Tibial nerve (tissue), 3 donors: ENCODE results near the gene CKAP2.
"Not testable (repeated sequence)": the region's sequence is repeated elsewhere in the genome, so short reads cannot be mapped to it uniquely, and the experiment has no call there.

Source experiments
- EP300 ChIP-seq, 2 donors: sonication (generic); formaldehyde crosslinking; IDR thresholded peaks; one replicate each; pipeline ENCODE4 v1.6.1; 2017; ENCODE audit warnings: antibody characterized with exemption in 2 of 2, mild to moderate bottlenecking in 1 of 2
- POLR2A ChIP-seq, 2 donors: fragments of 450-650 bp; IDR thresholded peaks; one replicate each; pipeline ENCODE4 v1.6.1; 2017; ENCODE audit warnings: antibody characterized with exemption in 2 of 2, mild to moderate bottlenecking in 2 of 2, moderate library complexity in 2 of 2

DNA sequence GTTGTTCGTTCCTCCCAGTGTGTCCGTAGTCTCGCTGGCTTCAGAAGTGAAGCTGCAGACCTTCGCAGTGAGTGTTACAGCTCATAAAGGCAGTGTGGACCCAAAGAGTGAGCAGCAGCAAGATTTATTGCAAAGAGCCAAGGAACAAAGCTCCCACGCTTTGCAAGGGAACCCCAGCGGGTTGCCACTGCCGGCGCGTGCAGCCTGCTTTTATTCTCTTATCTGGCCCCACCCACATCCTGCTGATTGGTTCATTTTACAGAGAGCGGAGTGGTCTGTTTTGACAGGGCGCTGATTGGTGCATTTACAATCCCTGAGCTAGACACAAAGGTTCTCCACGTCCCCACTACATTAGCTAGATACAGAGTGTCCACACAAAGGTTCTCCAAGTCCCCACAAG, 47.8 kb upstream of the CKAP2 start:
- TF ChIP-seq POLR2A, EP300 (IDR thresholded peaks at IDR 0.05): not testable (repeated sequence)
